NCI-H460 (cell line): ENCODE measurements around the gene APOBEC3F. TPM values are rescaled to one million over a fixed set of nuclear protein-coding genes. Genes with fewer than 3 reads are reported as not detected.
"Not testable (repeated sequence)": the region's sequence is repeated elsewhere in the genome, so short reads cannot be mapped to it uniquely, and the experiment has no call there.

ENCODE experiments used
- DNase-seq: peaks from one replicate; pipeline ENCODE4 v3.0.0-alpha.2; 2016; ENCODE audit warnings: low read depth; ENCODE audit errors: extremely low read depth
- total RNA-seq: library from RNA; depleted of rRNA; stranded (reverse); fragments of >200 nt; shearing (Covaris generic); gene quantifications from 2 replicates; pipeline ENCODE4 v1.2.3, GENCODE V29; 2014

Gene APOBEC3F
- total RNA-seq, 1 experiment from 2014 or later: 1.9 TPM

GRCh38 chr22:39026509-39027150 is 14.0 kb upstream of the APOBEC3F start:
- no peak for DNase-seq

- DNase-seq: no peak
Observed at GRCh38 chr22:39027717-39028116, 12.9 kb upstream of the APOBEC3F start.

GRCh38 chr22:39028281-39028680 is 12.4 kb upstream of the APOBEC3F start:
- no peak for DNase-seq

GRCh38 chr22:39029227-39029626 is 11.4 kb upstream of the APOBEC3F start:
- DNase-seq: no peak

- DNase-seq: no peak
Observed at GRCh38 chr22:39030705-39031104, 10.0 kb upstream of the APOBEC3F start.

- not testable (repeated sequence) for DNase-seq
Observed at GRCh38 chr22:39031434-39032295, 9.0 kb upstream of the APOBEC3F start.

GRCh38 chr22:39037071-39037470 is 3.6 kb upstream of the APOBEC3F start:
- DNase-seq: not testable (repeated sequence)

GRCh38 chr22:39039306-39040126 is 1.1 kb upstream of the APOBEC3F start:
- DNase-seq: no peak

- not testable (repeated sequence) for DNase-seq
Observed at GRCh38 chr22:39040155-39040537, 518 bp upstream of the APOBEC3F start.

GRCh38 chr22:39041908-39042307 is 1.2 kb downstream of the APOBEC3F start:
- DNase-seq: no peak

GRCh38 chr22:39043063-39043462 is 2.4 kb downstream of the APOBEC3F start:
- DNase-seq: not testable (repeated sequence)

GRCh38 chr22:39045136-39045535 is 4.5 kb downstream of the APOBEC3F start:
- DNase-seq: not testable (repeated sequence)

- DNase-seq: not testable (repeated sequence)
Observed at GRCh38 chr22:39049486-39049885, 8.8 kb downstream of the APOBEC3F start.

GRCh38 chr22:39051844-39052495 is 11.3 kb downstream of the APOBEC3F start:
- not testable (repeated sequence) for DNase-seq

GRCh38 chr22:39055658-39056057 is 15.0 kb downstream of the APOBEC3F start:
- DNase-seq: no peak

- not testable (repeated sequence) for DNase-seq
Observed at GRCh38 chr22:39061290-39061689, 20.6 kb downstream of the APOBEC3F start.

- not testable (repeated sequence) for DNase-seq
Observed at GRCh38 chr22:39061951-39062350, 21.3 kb downstream of the APOBEC3F start.

GRCh38 chr22:39063904-39064303 is 23.2 kb downstream of the APOBEC3F start:
- DNase-seq: not testable (repeated sequence)

GRCh38 chr22:39066442-39067276 is 26.0 kb downstream of the APOBEC3F start:
- not testable (repeated sequence) for DNase-seq
